Activated T-cell treated with anti-CD3 and anti-CD28 coated beads, Interleukin-2, amount 50 U/mL, for 24 hours (primary cell): Measurements from ENCODE around the gene CTBP1.

Source experiments
- DNase-seq: peaks from one replicate; pipeline ENCODE4 v3.0.0-alpha.2; 2020
- H3K27ac Mint-ChIP-seq: 2 replicates; pipeline ENCODE4 v1.8.0; 2020; ENCODE audit warnings: mild to moderate bottlenecking, mixed read lengths
- H3K27me3 Mint-ChIP-seq: 2 replicates; pipeline ENCODE4 v1.8.0; 2020; ENCODE audit warnings: mixed read lengths
- H3K36me3 Mint-ChIP-seq: 2 replicates; pipeline ENCODE4 v1.8.0; 2020; ENCODE audit warnings: low read depth, mixed read lengths
- H3K4me1 Mint-ChIP-seq: 2 replicates; pipeline ENCODE4 v1.8.0; 2020; ENCODE audit warnings: low read depth, mixed read lengths
- H3K4me3 Mint-ChIP-seq: 2 replicates; pipeline ENCODE4 v1.8.0; 2020; ENCODE audit warnings: mild to moderate bottlenecking, moderate library complexity, mixed read lengths
- H3K9me3 Mint-ChIP-seq: 2 replicates; pipeline ENCODE4 v1.8.0; 2020; ENCODE audit warnings: mixed read lengths

The CTBP1 gene

GRCh38 chr4:1193206-1194009 lies 55.5 kb downstream of the CTBP1 start:
- Mint-ChIP-seq H3K4me1 (peaks cover 1% of the 10 kb centered on the region), H3K4me3 (no peak overlapping the region), H3K36me3 (peaks cover 10% of the 10 kb centered on the region), H3K27ac (no peak overlapping the region), H3K9me3 (no peaks in the 10 kb centered on the region), H3K27me3 (no peaks in the 10 kb centered on the region)
- DNase-seq, result peak; percentile 22

GRCh38 chr4:1192493-1193205 lies 56.3 kb downstream of the CTBP1 start:
- peak; percentile 22 for DNase-seq
- no peak overlapping the region for H3K4me3 Mint-ChIP-seq
- no peaks in the 10 kb centered on the region for H3K9me3 Mint-ChIP-seq
- H3K4me1 Mint-ChIP-seq, result peaks cover 1% of the 10 kb centered on the region
- no peaks in the 10 kb centered on the region for H3K27me3 Mint-ChIP-seq
- peaks cover 7% of the 10 kb centered on the region for H3K36me3 Mint-ChIP-seq
- H3K27ac Mint-ChIP-seq, result no peak overlapping the region

- no peak overlapping the region for H3K4me3 Mint-ChIP-seq
- no peak for DNase-seq
- no peaks in the 10 kb centered on the region for H3K27me3 Mint-ChIP-seq
- H3K9me3 Mint-ChIP-seq, result no peaks in the 10 kb centered on the region
- H3K36me3 Mint-ChIP-seq, result peaks cover 3% of the 10 kb centered on the region
- no peak overlapping the region for H3K27ac Mint-ChIP-seq
- peaks cover 4% of the 10 kb centered on the region for H3K4me1 Mint-ChIP-seq
Observed at GRCh38 chr4:1192091-1192492, 56.8 kb downstream of the CTBP1 start.

- H3K27ac Mint-ChIP-seq, result no peak overlapping the region
- no peak overlapping the region for H3K4me3 Mint-ChIP-seq
- no peaks in the 10 kb centered on the region for H3K9me3 Mint-ChIP-seq
- no peaks in the 10 kb centered on the region for H3K27me3 Mint-ChIP-seq
- peaks cover 8% of the 10 kb centered on the region for H3K4me1 Mint-ChIP-seq
- no peak for DNase-seq
- peaks cover 2% of the 10 kb centered on the region for H3K36me3 Mint-ChIP-seq
Observed at GRCh38 chr4:1191621-1192020, 57.3 kb downstream of the CTBP1 start.

- H3K27ac Mint-ChIP-seq, result no peak overlapping the region
Observed at GRCh38 chr4:1187182-1187581, 61.7 kb downstream of the CTBP1 start.

GRCh38 chr4:1183985-1184773 lies 64.8 kb downstream of the CTBP1 start:
- Mint-ChIP-seq H3K4me3 (peak overlapping the region; percentile 5), H3K27me3 (no peaks in the 10 kb centered on the region), H3K36me3 (peaks cover 2% of the 10 kb centered on the region), H3K4me1 (peaks cover 25% of the 10 kb centered on the region), H3K27ac (peak overlapping the region; percentile 22), H3K9me3 (peaks cover 5% of the 10 kb centered on the region)
- no peak for DNase-seq

More at GRCh38 chr4:1187182-1187581, 61.7 kb downstream of the CTBP1 start:
- Mint-ChIP-seq H3K4me1 (peaks cover 26% of the 10 kb centered on the region), H3K36me3 (peaks cover 2% of the 10 kb centered on the region), H3K9me3 (no peaks in the 10 kb centered on the region), H3K27me3 (no peaks in the 10 kb centered on the region), H3K4me3 (no peak overlapping the region)
- DNase-seq, result peak; percentile 31

- Mint-ChIP-seq H3K36me3 (peaks cover 2% of the 10 kb centered on the region), H3K4me1 (peaks cover 31% of the 10 kb centered on the region), H3K4me3 (no peak overlapping the region), H3K27ac (no peak overlapping the region), H3K9me3 (peaks cover 5% of the 10 kb centered on the region), H3K27me3 (no peaks in the 10 kb centered on the region)
- DNase-seq, result no peak
Observed at GRCh38 chr4:1182313-1182712, 66.6 kb downstream of the CTBP1 start.

GRCh38 chr4:1180663-1181062 lies 68.3 kb downstream of the CTBP1 start:
- peaks cover 5% of the 10 kb centered on the region for H3K9me3 Mint-ChIP-seq
- no peak for DNase-seq
- peaks cover 2% of the 10 kb centered on the region for H3K36me3 Mint-ChIP-seq
- H3K27me3 Mint-ChIP-seq, result no peaks in the 10 kb centered on the region
- H3K4me3 Mint-ChIP-seq, result no peak overlapping the region
- H3K27ac Mint-ChIP-seq, result no peak overlapping the region
- peaks cover 24% of the 10 kb centered on the region for H3K4me1 Mint-ChIP-seq

GRCh38 chr4:1179976-1180375 lies 69.0 kb downstream of the CTBP1 start:
- peaks cover 22% of the 10 kb centered on the region for H3K4me1 Mint-ChIP-seq
- H3K36me3 Mint-ChIP-seq, result peaks cover 2% of the 10 kb centered on the region
- no peak overlapping the region for H3K27ac Mint-ChIP-seq
- DNase-seq, result no peak
- peaks cover 5% of the 10 kb centered on the region for H3K9me3 Mint-ChIP-seq
- H3K4me3 Mint-ChIP-seq, result no peak overlapping the region
- H3K27me3 Mint-ChIP-seq, result no peaks in the 10 kb centered on the region

- H3K4me3 Mint-ChIP-seq, result no peak overlapping the region
- no peak for DNase-seq
- H3K27ac Mint-ChIP-seq, result no peak overlapping the region
- H3K4me1 Mint-ChIP-seq, result peaks cover 18% of the 10 kb centered on the region
- peaks cover 4% of the 10 kb centered on the region for H3K27me3 Mint-ChIP-seq
- peaks cover 2% of the 10 kb centered on the region for H3K36me3 Mint-ChIP-seq
- H3K9me3 Mint-ChIP-seq, result peaks cover 5% of the 10 kb centered on the region
Observed at GRCh38 chr4:1179089-1179441, 69.9 kb downstream of the CTBP1 start.

- H3K4me3 Mint-ChIP-seq, result no peak overlapping the region
- H3K27me3 Mint-ChIP-seq, result peaks cover 10% of the 10 kb centered on the region
- H3K4me1 Mint-ChIP-seq, result peaks cover 13% of the 10 kb centered on the region
- peaks cover 5% of the 10 kb centered on the region for H3K9me3 Mint-ChIP-seq
- peaks cover 2% of the 10 kb centered on the region for H3K36me3 Mint-ChIP-seq
- H3K27ac Mint-ChIP-seq, result no peak overlapping the region
- DNase-seq, result no peak
Observed at GRCh38 chr4:1178300-1179088, 70.4 kb downstream of the CTBP1 start.

- Mint-ChIP-seq H3K4me3 (no peak overlapping the region), H3K36me3 (peaks cover 2% of the 10 kb centered on the region), H3K9me3 (peaks cover 5% of the 10 kb centered on the region), H3K27ac (no peak overlapping the region), H3K4me1 (peaks cover 11% of the 10 kb centered on the region), H3K27me3 (peaks cover 17% of the 10 kb centered on the region)
- DNase-seq, result no peak
Observed at GRCh38 chr4:1177274-1178141, 71.4 kb downstream of the CTBP1 start.
